Measurements from ENCODE around the gene TMEM91. TPM values are rescaled to one million over a fixed set of nuclear protein-coding genes. Genes with fewer than 3 reads are reported as not detected.

Gene TMEM91
- total and polyA plus RNA-seq, 9 of the 15 experiments (the other 6 are each of a cell fraction or from before 2014, with no cell fraction given), result 1.2 to 5.2 (median 2.7) TPM

DNA sequence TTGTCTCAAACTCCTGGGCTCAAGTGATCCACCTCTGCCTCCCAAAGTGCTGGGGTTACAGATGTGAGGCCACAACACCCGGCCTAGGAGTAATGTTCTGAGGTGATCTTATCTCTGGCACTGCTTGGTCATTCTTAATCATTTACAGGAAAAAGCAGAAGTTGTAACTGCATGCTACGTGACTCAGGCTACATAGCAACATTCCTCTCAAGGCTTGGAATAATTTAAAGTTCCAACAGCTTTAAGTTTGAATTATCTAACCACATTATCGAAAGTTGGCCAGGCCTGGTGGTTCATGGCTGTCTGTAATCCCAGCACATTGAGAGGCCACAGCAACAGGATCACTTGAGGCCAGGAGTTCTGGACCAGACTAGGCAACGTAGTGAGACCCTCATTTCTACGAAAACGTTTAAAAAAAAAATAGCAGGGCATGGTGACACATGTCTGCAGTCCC, 8.5 kb upstream of the TMEM91 start (continued):
- TF ChIP-seq ZNF224 (CRISPR knock-in tag; IDR thresholded peaks at IDR 0.05) (no peak), SMARCA5 (IDR thresholded peaks at IDR 0.05) (no peak), FOS (IDR thresholded peaks at IDR 0.05; ENCODE audit: extremely low read depth, insufficient read length) (no peak), MCM7 (IDR thresholded peaks at IDR 0.05) (no peak), MAZ (CRISPR knock-in tag; conservative IDR thresholded peaks at IDR 0.05 in 1 of 2, IDR thresholded peaks at IDR 0.05 in 1 of 2) (no peak), NR2C2 (CRISPR knock-in tag; IDR thresholded peaks at IDR 0.05) (no peak), NR2C2 (tag; IDR thresholded peaks at IDR 0.05) (peak; percentile 71), ZFP30 (CRISPR knock-in tag; IDR thresholded peaks at IDR 0.05; ENCODE audit: borderline replicate concordance) (no peak), L3MBTL2 (IDR thresholded peaks at IDR 0.05) (peak; percentile 86), TFAM (CRISPR knock-in tag; conservative IDR thresholded peaks at IDR 0.05) (no peak), ZEB2 (IDR thresholded peaks at IDR 0.05) (0 out of 2 replicates have a peak, but pooled peaks have one; percentile 22), ZNF431 (CRISPR knock-in tag; IDR thresholded peaks at IDR 0.05) (no peak), ZBTB33 (CRISPR knock-in tag; IDR thresholded peaks at IDR 0.05) (no peak), ARID2 (IDR thresholded peaks at IDR 0.05) (no peak), ELF4 (CRISPR knock-in tag; IDR thresholded peaks at IDR 0.05) (no peak), TBP (optimal IDR thresholded peaks at IDR 0.05; ENCODE audit: low read depth, low read length) (no peak), ZHX1 (conservative IDR thresholded peaks at IDR 0.05; ENCODE audit: low read length) (no peak), PRPF4 (IDR thresholded peaks at IDR 0.05; ENCODE audit: insufficient read depth, low read depth, low read length, poor library complexity, severe bottlenecking) (no peak), HNRNPUL1 (IDR thresholded peaks at IDR 0.05; ENCODE audit: low read length) (no peak), ZNF586 (CRISPR knock-in tag; conservative IDR thresholded peaks at IDR 0.05) (no peak), SIN3B (IDR thresholded peaks at IDR 0.05; ENCODE audit: low read depth) (no peak), KLF10 (CRISPR knock-in tag; IDR thresholded peaks at IDR 0.05) (no peak), ASH1L (IDR thresholded peaks at IDR 0.05; ENCODE audit: borderline replicate concordance, low read depth, partially characterized antibody) (no peak), NFXL1 (CRISPR knock-in tag; IDR thresholded peaks at IDR 0.05) (no peak)
- TF ChIP-seq, protein P1, sequence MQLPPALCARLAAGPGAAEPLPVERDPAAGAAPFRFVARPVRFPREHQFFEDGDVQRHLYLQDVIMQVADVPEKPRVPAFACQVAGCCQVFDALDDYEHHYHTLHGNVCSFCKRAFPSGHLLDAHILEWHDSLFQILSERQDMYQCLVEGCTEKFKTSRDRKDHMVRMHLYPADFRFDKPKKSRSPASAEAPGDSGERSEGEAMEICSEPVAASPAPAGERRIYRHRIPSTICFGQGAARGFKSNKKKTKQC (CRISPR knock-in tag; IDR thresholded peaks at IDR 0.05), result no peak
- TF ChIP-seq, protein P2, sequence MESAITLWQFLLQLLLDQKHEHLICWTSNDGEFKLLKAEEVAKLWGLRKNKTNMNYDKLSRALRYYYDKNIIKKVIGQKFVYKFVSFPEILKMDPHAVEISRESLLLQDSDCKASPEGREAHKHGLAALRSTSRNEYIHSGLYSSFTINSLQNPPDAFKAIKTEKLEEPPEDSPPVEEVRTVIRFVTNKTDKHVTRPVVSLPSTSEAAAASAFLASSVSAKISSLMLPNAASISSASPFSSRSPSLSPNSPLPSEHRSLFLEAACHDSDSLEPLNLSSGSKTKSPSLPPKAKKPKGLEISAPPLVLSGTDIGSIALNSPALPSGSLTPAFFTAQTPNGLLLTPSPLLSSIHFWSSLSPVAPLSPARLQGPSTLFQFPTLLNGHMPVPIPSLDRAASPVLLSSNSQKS (CRISPR knock-in tag; IDR thresholded peaks at IDR 0.05), result no peak

All from K562 (cell line).